HG02642 (cell line): ENCODE data around the gene CLTRN.
"Not testable (repeated sequence)": the region's sequence is repeated elsewhere in the genome, so short reads cannot be mapped to it uniquely, and the experiment has no call there.

Experiments
- ATAC-seq: cut with Tn5 transposase; IDR thresholded peaks from one replicate; pipeline ENCODE4 v1.9.1; 2021; ENCODE audit warnings: mild to moderate bottlenecking; ENCODE audit not compliant: unreplicated experiment, poor library complexity

Gene CLTRN

DNA sequence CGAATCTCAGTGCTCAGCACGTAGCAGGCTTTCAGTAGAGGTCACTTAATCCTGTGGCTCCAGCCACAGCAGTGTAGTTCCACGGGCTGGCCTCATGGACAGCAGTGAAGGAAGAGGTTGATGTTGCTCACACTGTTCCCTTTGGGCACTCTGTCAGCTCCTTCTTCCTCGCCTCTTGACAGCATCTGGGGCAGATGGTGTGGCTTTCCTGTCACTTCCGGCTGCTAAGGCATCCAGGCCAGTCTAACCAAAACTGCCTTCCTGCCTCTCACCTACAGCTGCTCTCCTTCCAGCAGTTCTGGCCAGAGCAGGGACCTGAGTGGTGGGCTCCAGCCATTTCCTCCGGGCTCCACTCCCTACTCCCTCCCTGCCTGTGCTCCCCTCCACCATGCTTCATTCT is 9.8 kb downstream of the CLTRN start:
- not testable (repeated sequence) for ATAC-seq

DNA sequence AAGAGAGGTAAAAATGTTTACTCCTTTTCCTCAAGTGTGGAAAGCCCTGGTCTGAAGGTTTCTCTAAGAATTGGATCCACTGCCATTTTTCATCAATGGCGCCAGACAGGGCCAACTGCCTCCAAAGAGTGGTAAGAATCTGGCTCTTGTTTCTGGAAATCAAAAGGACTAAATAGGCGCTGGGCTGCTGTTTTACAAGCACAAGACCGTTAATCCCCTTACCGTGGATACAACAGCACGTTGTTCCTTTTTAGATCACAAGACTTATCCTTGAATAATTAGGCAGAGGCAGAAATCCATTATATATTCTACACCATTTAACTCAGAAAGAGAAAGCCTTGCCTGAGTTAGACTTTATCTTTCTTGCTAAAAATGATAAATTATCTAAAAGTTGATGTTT is 10.6 kb downstream of the CLTRN start:
- no peak for ATAC-seq

DNA sequence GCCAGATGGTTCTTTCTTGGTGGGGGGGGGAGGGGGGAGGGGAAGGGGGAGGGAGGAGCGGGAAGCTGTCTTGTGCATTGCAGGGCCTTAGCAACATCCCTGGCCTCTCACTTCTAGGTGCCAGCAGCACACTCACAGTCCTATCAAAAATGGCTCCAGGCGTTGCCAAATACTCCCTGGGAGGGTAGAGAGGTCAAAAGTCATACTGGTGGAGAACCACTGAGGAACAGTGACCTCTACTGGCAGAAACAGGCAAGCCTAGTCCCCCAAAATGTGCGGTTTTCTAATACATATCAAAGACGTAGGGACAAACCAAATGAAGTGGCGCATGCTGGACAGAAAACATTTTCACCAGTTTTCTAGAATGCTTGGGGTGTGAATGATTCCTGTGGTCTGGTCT is 17.1 kb downstream of the CLTRN start:
- not testable (repeated sequence) for ATAC-seq

DNA sequence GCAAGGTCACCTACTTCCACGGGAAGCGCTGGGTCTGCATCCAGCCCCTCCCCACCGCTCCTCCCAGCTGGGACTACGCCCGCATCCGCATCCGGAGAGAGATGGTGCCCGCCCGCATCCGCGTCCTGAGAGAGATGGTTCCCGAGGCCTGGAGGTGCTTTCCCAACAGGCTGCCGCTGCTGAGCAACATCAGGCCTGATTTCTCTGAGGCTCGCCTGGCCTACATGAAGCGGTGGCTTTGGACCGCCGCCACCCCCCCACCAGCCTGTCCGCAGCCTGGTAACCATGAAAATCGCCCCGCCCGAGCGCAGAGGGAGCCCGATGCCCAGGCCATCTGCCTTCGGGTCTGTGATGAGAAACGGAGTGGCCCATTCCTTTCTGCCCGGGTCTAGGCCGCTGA is 18.1 kb downstream of the CLTRN start:
- ATAC-seq = no peak

DNA sequence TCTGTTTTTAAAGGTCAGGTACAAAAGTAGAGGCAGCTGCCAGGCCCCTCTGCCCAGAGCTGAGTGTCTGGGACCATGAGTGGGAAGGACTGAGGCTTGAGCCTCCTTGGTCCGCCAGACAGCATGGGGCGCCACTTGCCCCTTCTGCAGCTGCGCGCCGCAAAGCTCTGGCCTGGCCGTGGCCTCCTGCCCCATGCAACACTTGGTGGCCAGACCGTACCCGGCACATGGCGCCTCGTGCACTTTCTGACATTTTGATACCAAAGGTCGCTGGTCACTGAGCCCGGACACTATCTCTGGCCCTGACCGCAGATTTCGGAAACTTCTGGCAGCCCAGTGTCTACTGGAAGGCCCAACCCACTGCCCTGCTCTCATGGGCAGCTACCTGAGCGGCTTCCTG is 18.6 kb downstream of the CLTRN start:
- ATAC-seq = no peak

DNA sequence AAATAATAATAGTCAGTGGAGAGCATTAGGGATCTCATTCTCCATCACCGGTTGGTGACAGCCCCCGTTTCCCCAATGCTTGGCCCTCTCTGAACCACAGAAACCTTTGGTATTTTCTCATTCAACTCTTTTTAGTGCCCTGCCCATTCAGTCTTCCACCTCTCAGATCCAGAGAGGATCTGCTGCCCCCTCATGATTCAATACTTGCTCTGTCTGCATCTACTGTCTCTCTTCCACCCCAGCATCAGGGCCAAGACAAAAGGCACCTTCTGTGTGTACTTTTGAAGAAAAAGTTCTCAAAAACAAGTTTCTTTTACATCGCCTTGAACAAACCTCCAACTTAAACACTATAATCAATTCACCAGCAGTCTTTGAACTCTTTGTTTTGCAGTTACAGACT is 19.3 kb downstream of the CLTRN start:
- no peak for ATAC-seq

DNA sequence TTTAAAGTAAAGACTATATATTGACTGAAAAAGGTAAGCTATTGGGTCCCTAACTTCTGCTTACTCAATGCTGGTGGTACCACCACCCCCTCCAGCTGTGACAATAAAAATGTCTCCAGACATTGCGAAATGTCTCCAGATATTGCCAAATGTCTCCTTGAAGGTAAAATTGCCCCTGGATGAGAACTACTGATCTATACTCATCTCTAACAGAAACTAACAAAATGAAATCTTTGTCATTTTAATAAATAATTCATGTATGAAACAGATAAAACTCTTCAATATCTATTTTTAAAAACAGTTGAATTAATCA is 20.1 kb downstream of the CLTRN start:
- no peak for ATAC-seq

DNA sequence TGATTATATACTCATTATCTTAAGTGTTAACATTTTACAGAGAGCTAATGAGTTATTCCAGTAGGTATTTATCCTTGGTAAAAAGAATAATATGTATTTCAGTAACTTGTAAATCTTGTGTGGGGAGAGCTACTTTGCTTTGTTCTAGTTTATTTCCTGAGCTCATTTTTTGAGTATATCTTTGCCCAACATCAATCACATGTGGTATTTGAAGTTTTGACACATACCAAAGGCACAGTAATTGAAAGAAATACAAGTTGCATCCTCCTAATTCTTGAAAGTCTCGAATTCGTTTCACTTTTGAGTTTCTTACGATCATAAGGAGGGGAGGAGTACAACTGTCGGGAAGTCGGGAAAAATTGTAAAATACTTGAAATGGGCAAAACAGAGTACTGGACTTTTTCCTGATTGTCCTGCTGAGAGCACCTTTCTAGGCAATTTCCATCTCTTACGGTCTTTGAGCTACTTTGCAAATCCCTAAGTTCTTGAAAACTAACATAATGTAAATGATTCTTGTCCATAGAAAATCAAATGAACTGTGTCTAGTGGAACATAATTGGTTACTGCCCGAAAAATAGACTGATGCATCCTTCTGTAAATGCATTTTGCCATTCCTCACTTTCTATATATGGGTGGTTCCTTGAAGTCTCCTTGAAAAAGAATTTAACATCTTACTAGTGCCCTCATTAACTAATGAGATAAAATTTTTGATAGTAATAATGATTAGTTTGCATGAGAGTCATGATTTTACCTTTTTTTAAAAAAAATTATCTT is 20.6 kb downstream of the CLTRN start:
- ATAC-seq = no peak

DNA sequence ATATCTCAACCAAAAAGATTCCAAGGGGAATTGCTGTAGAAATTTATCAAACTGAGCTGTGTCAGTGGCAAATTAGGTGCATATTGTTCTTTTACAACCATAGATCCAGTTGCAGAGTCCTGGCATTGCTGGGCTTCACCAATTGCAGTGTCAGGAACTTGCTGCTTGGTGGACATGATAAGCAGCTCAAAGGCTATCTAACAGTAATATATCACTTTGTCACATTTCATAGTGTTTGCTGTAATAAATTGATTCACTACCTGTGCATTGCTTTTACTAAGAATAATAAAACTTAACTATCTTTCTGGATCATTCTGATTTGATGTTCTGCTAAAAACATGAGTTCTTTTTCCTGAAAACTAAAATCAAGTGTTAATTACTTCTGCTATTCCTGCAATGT is 33.0 kb downstream of the CLTRN start:
- ATAC-seq = no peak

DNA sequence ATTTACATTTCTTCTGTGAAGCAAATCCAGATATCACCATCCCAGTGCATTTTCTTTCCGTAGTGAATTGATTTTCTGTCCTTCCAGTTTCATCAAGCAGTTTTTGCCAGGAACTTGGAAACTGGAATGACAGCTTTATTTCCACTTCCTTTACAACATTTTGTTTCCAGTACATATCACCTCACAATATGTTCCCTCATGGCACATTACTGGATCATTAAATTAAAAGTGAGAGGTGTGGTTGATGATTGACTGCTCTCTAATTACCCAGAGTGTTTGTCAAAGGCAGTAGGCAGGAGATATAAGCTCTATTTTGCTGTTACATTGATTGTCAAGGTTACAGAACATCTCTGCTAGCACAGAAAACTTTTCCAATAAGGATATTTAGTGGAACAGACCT is 41.6 kb downstream of the CLTRN start:
- no peak for ATAC-seq

DNA sequence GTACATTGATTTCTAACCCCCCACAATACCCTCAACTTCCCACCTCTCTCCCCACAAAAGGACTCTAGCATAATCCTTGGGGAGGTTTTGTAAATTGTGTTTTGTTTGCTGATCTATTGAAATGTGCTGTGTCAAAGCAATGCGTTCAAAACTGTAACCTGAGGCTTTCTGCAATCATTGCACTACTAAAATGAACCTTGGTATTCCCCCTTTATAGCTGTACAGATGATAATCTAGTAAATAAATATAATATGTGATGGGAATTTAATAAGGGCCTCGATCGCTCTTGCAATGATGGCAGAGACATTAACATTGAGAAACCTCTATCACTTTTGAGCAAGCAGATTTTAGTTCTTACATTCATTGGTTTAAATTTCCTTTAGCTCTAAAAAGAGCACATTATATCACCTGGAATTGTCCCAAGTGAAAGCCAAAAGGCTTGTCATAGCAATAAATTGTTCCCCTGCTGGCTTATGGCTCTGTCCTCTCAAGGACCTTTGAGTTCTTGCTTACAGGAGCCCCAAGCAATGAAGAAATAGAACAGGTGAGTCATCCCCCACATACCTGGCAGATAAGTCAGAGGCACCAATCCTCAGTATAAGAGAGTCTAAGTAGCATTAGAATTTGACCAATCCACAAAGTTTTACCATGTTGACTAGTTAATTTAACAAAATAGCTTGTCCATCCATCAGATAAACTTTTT is 45.4 kb downstream of the CLTRN start:
- no peak for ATAC-seq

DNA sequence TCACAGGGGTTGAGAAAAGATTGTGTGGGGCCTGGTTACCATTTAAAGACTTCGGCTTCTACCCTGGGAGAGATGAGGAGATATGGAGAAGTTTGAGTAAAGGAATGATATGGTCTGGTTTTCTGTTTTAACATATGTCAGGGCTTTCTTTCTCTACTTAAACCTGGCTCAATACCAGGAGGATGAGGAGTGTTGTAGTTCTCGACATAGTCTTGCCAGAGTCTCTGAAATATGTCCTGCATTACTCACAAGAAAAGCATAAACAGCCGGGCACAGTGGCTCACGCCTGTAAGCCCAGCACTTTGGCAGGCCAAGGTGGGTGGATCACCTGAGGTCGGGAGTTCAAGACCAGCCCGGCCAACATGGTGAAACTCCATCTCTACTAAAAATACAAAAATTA is 47.5 kb downstream of the CLTRN start:
- ATAC-seq = no peak

DNA sequence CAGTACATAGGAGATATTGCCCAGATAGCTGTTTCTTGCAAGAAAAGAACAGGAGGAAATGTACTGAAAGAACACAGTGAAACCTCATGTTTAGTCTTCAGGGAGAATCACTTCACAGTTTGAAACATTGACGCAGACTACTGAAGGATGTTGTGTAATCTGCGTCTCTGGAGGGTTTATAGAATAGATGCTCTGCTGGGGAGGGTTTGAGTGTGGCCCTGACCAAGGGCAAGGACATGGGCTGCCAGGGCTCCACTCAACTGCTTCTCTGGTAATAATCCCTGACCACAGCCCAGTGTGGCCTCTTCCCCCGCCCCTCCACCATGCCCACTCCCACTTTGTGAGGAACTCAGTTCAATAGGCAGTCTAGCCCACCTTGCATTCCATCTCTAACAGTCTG is 48.1 kb downstream of the CLTRN start:
- ATAC-seq = no peak

DNA sequence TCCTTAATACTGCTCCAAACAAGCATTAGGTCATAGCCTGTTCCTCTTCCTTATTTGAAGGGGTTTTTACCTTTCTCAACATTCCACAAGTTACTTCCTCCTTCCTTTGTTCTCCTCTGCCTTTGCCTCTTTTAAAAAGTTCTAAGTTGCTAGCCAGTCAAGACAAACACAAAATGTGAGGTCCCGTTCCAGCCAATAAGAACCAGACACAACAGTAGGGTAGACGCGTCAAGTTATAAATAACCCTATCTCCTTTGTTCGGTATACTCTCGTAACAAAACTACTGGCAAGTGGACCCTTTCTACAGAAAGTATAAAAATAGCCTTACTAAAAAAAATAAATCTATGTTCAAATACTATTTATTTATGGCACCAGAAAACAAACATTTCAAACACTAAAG is 57.5 kb downstream of the CLTRN start:
- no peak for ATAC-seq

DNA sequence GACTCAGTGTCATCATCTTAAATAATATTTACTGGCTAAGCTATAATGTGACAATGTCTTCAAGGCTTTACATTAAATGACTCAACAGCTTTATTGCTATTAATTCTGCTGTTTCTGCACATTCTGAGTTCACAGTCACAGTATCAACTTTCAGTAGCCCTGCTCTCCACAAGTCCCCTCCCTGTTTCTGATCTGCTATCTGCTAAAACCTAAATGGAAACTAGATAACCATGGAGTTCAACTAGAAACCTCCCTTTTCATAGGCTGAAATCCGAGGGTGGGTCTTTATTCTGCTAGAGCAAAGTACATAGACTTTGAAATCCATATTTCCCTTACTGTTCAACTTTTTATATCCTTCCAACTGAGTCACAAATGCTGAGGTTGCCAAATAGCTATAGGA is 58.5 kb downstream of the CLTRN start:
- no peak for ATAC-seq

DNA sequence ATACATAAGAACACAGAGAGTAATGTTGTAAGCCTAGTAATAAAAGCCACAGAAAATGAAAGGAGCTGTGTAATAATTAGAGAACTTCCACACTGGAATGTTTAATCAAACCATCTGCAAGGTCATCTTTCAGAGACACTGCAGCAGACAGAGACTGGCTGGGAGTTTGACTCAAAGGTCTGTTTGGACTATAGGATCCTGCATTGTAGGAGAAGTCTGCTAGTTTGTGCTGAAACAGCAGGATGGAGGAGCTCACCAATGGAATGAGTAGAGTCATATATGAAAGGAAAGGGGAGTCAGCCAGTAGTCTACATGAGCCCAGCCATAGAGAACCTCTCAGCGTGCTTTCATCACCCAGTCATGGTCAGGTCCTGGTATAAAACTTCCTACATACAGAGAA is 59.4 kb downstream of the CLTRN start:
- ATAC-seq = no peak

DNA sequence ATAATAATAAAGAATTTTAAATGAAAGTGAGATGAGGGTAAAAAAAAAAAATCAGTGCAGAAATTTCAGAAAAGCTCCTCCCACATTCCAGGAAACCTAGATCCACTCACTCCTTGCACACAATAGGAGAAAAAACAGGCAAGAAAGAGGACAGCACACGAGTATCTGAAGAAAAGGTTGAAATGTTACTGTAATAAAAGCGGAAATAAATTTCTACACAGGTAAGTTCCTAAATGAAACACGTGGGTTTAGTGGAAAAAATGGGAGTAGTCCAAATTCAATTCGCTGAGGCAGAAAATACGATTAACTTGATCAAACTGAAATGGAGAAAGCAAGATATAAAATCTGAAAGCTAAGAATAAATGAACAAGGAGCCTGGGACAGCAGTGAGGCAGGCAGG is 61.8 kb downstream of the CLTRN start:
- no peak for ATAC-seq

DNA sequence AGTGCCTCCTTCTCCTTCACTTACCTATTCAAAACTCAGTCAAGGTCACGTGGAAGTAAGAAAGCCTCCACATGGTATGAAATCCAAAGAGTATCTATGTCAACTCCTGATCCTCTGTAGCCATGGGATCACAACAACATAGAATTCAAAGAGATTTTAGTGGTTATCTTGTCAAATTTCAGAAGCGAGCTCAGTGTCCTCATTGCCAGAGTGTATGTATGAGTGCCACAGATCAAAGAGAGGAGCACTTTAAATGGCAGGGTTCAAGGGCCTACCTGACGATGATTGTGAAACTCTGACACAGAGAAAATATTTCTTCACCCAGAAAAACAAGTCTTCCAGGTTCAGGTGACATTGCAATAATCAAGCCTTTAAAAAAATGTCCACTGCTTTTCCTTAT is 62.7 kb downstream of the CLTRN start:
- no peak for ATAC-seq

DNA sequence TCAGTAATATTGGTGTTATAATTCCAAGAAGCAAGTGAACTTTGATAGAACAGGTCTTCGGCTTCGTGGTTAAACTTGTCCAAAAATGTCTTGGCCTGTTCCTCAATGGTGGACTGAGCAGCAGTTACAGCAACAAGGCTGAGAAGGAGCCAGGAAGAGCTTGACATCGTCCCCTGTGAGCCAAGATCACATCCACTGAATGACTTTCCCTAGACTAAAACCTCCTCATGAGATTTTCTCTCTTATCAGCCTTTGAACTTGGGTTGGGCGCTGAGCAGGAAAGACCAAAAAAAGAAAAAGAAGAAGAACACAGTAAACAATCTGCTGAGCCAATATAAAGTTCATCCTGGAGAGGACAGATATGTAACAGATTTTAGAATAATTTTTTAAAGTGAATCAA is 63.9 kb downstream of the CLTRN start, which contains the start of gene ACE2:
Gene ACE2, minus strand, starts transcription at position 216 of the 400 bp plus-strand sequence. Its CDS starts 49 bp downstream, at position 167.
- ATAC-seq = no peak

DNA sequence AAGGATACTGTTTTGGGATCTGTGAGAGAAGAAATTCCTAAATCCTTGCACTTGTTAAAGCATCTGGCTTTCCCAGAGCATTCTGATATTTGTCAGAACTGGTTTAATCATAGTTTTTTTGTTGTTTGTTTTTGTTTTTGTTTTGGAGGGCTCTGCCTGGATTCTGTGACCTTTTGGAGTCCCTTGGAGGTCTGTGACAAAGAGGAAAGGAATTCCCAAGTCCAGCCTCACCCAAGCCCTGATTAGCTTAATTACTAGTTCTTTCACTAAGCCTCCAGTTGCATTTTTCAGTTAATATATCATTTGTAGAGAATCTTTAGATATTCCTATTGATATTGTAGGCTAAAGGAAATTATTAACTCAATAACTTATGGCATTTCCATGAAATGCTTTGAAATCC is 64.6 kb downstream of the CLTRN start:
- ATAC-seq = no peak

DNA sequence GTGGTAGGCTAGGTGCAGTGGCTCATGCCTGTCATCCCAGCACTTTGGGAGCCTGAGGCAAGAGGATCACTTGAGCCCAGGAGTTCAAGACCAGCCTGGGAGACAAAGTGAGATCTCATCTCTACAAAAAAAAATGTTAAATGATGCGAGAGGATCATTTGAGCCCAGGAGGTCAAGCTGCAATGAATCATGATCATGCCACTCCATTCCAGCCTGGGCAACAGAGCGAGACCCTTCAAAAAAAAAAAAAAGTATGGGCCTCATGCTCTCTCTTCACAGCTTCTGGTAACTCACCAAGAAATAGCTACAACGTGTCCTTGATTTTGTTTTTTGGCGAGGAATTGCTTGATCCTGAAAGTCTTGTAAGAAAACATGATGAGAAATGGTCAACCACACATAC is 65.1 kb downstream of the CLTRN start:
- ATAC-seq = no peak

DNA sequence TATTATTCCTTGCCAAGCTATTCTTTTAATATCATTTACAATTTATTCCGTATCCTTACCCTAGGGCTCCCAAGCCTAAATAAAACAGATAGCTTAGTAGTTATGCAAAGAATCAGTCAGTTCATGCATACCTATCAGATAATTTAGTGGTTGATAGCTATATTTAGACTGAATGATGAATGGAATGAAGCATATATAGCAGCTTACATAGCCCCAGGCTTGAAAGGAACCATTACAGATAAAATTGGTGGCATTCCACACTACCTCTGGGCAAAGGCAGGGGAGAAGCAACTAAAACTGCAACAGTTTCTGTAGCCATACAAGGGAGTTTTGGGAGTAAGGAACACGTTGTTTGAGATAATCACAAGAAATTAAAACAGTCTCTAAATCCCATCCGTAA is 66.6 kb downstream of the CLTRN start:
- ATAC-seq = no peak
